Heart right ventricle (tissue), 16 donors: ENCODE results near the gene NT5C3A. TPM values are rescaled to one million over a fixed set of nuclear protein-coding genes. Genes with fewer than 3 reads are reported as not detected.

Experiments
- ATAC-seq, 8 donors: fragments of 200-7000 bp; cut with Tn5 transposase; one replicate each; pipeline ENCODE4 v1.9.1; 2020; ENCODE audit warnings: mild to moderate bottlenecking in 8 of 8, moderate library complexity in 8 of 8, moderate number of reproducible peaks in 1 of 8
- DNase-seq, 2 donors: peaks; one replicate each; pipeline ENCODE4 v3.0.0-alpha.2; 2020
- H3K27ac ChIP-seq, 10 donors: fragments of 200-600 bp; sonication (generic) in 2 of 10; one replicate each; pipeline versions ENCODE4 v1.5.0 to v1.8.0; 2020 to 2022; ENCODE audit warnings: mild to moderate bottlenecking in 3 of 10
- H3K27me3 ChIP-seq, 7 donors: fragments of 200-600 bp; one replicate each; pipeline ENCODE4 v1.8.0; 2021 to 2022; ENCODE audit warnings: mild to moderate bottlenecking in 2 of 7
- H3K36me3 ChIP-seq, 9 donors: fragments of 200-600 bp; sonication (generic) in 1 of 9; one replicate each; pipeline versions ENCODE4 v1.5.0 to v1.8.0; 2020 to 2022; ENCODE audit warnings: mild to moderate bottlenecking in 2 of 9
- H3K4me1 ChIP-seq, 9 donors: fragments of 200-600 bp; sonication (generic) in 1 of 9; one replicate each; pipeline versions ENCODE4 v1.5.0 to v1.8.0; 2020 to 2022; ENCODE audit warnings: mild to moderate bottlenecking in 4 of 9
- H3K4me3 ChIP-seq, 10 donors: fragments of 200-600 bp; sonication (generic) in 2 of 10; one replicate each; pipeline versions ENCODE4 v1.5.0 to v1.8.0; 2020 to 2022; ENCODE audit warnings: mild to moderate bottlenecking in 7 of 10, moderate library complexity in 2 of 10
- H3K9me3 ChIP-seq, 11 donors: fragments of 200-600 bp in 10 of 11; sonication (generic) in 2 of 11; one replicate each; pipeline versions ENCODE4 v1.5.0 to v1.8.0; 2013 to 2022; ENCODE audit warnings: mild to moderate bottlenecking in 2 of 11, control low read depth in 1 of 11, moderate library complexity in 1 of 11
- WGBS, 2 donors: extraction: QIAGEN DNeasy Blood & Tissue Kit; methylation state at CpG; one replicate each; pipeline ENCODE4 v1.1.7; 2013; ENCODE audit warnings: inconsistent platforms in 1 of 2; 5-methylcytosine and 5-hydroxymethylcytosine counted together
- intact Hi-C, 10 donors: fragments of 100-400 bp; cut with DNase I; formaldehyde crosslinking; loops; one replicate each; pipeline versions ENCODE4 v1.11.1 to v1.14.2; 2022
- polyA plus RNA-seq, 2 donors: library from polyadenylated mRNA; stranded (reverse); fragments of 200-250 nt; gene quantifications; one replicate each; pipeline ENCODE4 v1.2.3, GENCODE V29; 2013
- total RNA-seq, 10 donors: library from RNA; stranded (reverse); fragmentation: NEBNext Ultra II Directional in 3 of 10; extraction: Animal tissue kit (Norgen Biotek cat#: 25700) in 3 of 10; gene quantifications; one replicate each; pipeline versions ENCODE4 v1.2.1 to v1.2.4, GENCODE V29; 2021 to 2023
- TF ChIP-seq, protein P1 (sequence below), 9 donors: fragments of 200-600 bp; sonication (generic) in 2 of 9; IDR thresholded peaks; one replicate each; pipeline versions ENCODE4 v1.5.0 to v1.8.0; 2021 to 2022; ENCODE audit warnings: antibody characterized with exemption in 9 of 9, mild to moderate bottlenecking in 5 of 9, moderate library complexity in 1 of 9
- donor health status: Arrhythmogenic right ventricular cardiomyopathy.
- donor health status: ischemic (EF 13 %, LVEDD 7.1; RV severe dilation, severe dysfunction).
- donor health status: healthy with polysubstance abuse.
- donor health status: DM: no; HTN: yes; CAD: no.
- donor health status: DM: no; HTN: no; CAD: no.
- donor health status: ischemic (EF 25% LVEDD 6.9; RV normal size, moderate dysfunction).
- donor health status: ischemic (EF 25% LVEDD 5.7; RV mildly dilated, moderate dysfunction).
- donor health status: healthy.
- donor health status: DM: yes; HTN: yes; CAD: no.
- donor health status: Ischemic cardiomyopathy.
- donor health status: ischemic (EF 35%, LVEDD 5.7; RV mildly dilated, moderate dysfunction).
- donor health status: nonischemic (EF 11% LVEDD 7.7; RV severe dilation, severe dysfunction).
- donor health status: DM: yes; HTN: yes; CAD: no.
- donor health status: PGD.
- donor health status: ischemic (EF 29% LVEDD 5.4; RV normal size, mild dysfunction).
- donor health status: nonischemic (EF 23%, LVEDD 6.1; RV moderate dilation, normal function).

Gene NT5C3A
- total and polyA plus RNA-seq, 12 donors = 11.6 to 32.6 (median 18.9) TPM

DNA sequence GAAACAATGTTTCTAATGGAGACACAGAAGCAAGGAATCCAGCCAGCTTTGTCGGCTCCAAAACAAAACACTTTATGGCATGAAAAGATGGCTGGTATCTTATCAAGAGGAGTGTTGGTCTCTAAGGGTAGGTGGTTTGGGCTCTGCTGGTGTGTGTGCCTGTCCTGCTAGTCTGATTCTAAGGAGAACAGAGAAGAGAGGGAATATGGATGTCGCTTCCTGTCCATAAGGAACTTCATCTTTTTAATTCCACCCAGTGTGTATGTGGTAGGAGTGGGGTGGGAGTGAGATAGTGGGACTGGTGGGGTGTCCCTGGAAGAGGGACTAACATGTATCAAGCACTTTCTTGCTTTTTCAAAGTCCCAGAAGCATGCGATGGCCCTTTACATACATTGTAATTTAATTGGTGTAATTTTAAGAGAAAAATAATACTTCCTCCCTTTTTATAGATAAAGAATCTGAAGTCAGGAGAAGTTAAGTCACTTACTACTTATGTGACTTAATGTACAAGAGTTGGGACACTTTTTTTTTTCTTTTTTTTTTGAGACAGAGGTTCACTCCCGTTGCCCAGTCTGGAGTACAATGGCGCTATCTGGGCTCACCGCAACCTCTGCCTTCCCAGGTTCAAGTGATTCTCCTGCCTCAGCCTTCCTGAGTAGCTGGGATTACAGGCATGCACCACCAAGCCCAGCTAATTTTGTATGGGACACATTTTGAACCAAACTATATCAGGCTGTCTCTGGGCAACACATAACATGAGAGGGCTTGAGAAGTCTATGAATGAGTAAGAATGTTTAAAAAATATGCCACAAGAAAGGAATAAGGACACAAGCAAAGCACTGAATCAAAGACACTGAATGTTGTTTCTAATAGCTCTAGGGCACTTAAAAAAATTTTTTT, 18.8 kb downstream of the NT5C3A start:
- intact Hi-C loops = loop anchor here in 6 of 10 donors (5.0 to 10.0 kb wide), 3 partner anchors 86 to 239 kb away; partner anchors contain the start of gene FKBP9 (in 3 of the 6)
- 74 to 75% methylated on average over 6 of the region's 6 CpGs for WGBS, 2 donors
- ATAC-seq = peak in 5 of 8 donors; percentile 20 to 46 (median 22)
- Histone ChIP-seq H3K4me1 (peaks cover 5 to 74% (median 54%) of the 10 kb centered on the region in 9 donors), H3K27me3 (no peaks in the 10 kb centered on the region), H3K36me3 (no peaks in the 10 kb centered on the region), H3K4me3 (no peak overlapping the region), H3K9me3 (no peaks in the 10 kb centered on the region), H3K27ac (peak overlapping the region in 9 of 10 donors; percentile 17 to 73 (median 58))
- no peak for DNase-seq
- TF ChIP-seq, protein P1, sequence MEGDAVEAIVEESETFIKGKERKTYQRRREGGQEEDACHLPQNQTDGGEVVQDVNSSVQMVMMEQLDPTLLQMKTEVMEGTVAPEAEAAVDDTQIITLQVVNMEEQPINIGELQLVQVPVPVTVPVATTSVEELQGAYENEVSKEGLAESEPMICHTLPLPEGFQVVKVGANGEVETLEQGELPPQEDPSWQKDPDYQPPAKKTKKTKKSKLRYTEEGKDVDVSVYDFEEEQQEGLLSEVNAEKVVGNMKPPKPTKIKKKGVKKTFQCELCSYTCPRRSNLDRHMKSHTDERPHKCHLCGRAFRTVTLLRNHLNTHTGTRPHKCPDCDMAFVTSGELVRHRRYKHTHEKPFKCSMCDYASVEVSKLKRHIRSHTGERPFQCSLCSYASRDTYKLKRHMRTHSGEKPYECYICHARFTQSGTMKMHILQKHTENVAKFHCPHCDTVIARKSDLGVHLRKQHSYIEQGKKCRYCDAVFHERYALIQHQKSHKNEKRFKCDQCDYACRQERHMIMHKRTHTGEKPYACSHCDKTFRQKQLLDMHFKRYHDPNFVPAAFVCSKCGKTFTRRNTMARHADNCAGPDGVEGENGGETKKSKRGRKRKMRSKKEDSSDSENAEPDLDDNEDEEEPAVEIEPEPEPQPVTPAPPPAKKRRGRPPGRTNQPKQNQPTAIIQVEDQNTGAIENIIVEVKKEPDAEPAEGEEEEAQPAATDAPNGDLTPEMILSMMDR (IDR thresholded peaks at IDR 0.05) = no peak

DNA sequence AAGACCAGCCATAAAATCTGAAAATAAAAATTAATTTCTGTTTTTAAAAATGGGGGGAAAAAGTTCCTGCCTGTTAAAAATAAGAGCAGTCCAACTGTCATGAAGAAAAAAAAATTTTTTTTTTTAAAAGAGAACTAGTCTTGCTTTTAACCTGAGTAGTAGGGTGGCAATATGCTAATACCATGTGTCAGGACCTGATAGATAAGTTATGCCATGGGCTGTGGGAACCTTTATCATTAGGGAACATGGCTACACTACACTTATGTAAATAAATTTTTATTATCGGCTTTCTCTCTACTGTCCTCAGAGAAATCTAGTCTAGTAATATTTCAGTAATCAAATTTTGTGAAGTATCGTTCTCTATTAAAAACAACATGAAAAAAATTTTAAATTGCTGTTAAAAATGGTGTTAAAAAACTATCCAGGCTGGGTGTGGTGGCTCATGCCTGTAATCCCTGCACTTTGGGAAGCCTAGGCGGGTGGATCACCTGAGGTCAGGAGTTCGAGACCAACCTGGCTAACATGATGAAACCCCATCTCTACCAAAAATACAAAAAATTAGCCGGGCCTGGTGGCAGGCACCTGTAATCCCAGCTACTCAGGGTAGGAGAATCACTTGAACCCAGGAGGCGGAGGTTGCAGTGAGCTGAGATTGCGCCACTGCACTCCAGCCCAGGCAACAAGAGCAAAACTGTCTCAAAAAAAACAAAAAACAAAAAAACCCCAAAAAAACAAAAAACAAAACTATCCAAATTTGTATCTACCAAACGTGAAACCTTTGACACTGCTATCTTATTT, 20.7 kb downstream of the NT5C3A start:
- intact Hi-C loops = loop anchor here in 6 of 10 donors (5.0 to 10.0 kb wide), 3 partner anchors 85 to 237 kb away; partner anchors contain the start of gene FKBP9 (in 3 of the 6)
- Histone ChIP-seq H3K4me3 (no peak overlapping the region), H3K27me3 (no peaks in the 10 kb centered on the region), H3K9me3 (no peaks in the 10 kb centered on the region), H3K36me3 (no peaks in the 10 kb centered on the region), H3K27ac (peak overlapping the region in 4 of 10 donors; percentile 20 to 87 (median 77)), H3K4me1 (peaks cover 5 to 80% (median 62%) of the 10 kb centered on the region in 9 donors)
- ATAC-seq (no peak), DNase-seq (no peak)
- 93% methylated on average over 8 of the region's 8 CpGs for WGBS, 2 donors
- TF ChIP-seq, protein P1 (IDR thresholded peaks at IDR 0.05) = no peak

DNA sequence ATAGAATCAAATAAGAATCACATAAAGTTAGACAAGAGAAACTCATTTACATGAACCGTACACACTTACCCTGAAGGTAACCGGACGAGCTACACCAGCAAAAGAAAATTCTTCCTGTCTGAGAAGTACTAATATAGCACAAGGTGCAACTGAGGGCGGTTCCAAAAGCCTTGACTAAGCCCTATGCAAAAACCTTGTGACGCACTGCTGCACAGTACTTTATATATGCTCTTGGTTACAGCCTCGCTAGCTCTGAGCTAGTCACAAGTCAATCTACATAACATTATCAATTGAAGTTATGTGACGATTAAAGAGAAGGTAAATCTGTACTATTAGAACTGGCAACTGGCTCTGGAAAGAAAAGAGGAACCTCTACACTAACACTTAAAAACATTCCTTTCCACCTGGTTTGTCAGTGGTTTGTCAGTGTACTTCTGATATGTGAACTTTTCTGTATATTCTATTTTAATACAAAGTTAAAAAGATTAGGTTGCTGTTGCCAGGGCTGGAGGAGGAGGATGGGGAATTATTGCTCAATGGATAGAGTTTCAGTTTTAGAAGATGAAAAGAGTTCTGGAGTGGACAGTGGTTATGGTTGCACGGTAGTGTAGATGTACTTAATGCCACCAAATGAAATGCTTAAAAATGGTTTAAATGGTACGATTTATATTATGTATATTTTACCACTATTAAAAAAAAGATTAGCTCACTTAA, 21.6 kb downstream of the NT5C3A start:
- ATAC-seq = peak in 6 of 8 donors; percentile 71 to 84 (median 82)
- Histone ChIP-seq H3K4me1 (peaks cover 5 to 72% (median 62%) of the 10 kb centered on the region in 9 donors), H3K27me3 (no peaks in the 10 kb centered on the region), H3K27ac (peak overlapping the region in 8 of 10 donors; percentile 19 to 87 (median 70)), H3K9me3 (no peaks in the 10 kb centered on the region), H3K36me3 (no peaks in the 10 kb centered on the region), H3K4me3 (peak overlapping the region in 9 of 10 donors; percentile 2 to 67 (median 52))
- 35 to 44% methylated on average over 9 of the region's 9 CpGs for WGBS, 2 donors
- no peak for DNase-seq
- TF ChIP-seq, protein P1 (IDR thresholded peaks at IDR 0.05) = no peak
- intact Hi-C loops = loop anchor here in 6 of 10 donors (5.0 to 10.0 kb wide), 3 partner anchors 84 to 236 kb away; partner anchors contain the start of gene FKBP9 (in 3 of the 6)
